MM.1S (cell line): ENCODE data around the gene MFSD2A.

Source experiments
- DNase-seq: peaks from one replicate; pipeline ENCODE4 v3.0.0-alpha.2; 2015
- H2AFZ ChIP-seq: fragments of 300-600 bp; sonication (generic); 2 replicates; pipeline ENCODE4 v1.6.0; 2016; ENCODE audit warnings: antibody characterized with exemption, low read length
- H3F3A ChIP-seq: fragments of 300-600 bp; sonication (generic); 2 replicates; pipeline ENCODE4 v1.6.1; 2016; ENCODE audit warnings: mild to moderate bottlenecking, antibody characterized with exemption, low read length, moderate library complexity, mixed read lengths; ENCODE audit not compliant: insufficient read depth
- H3K27ac ChIP-seq: fragments of 300-600 bp; sonication (generic); 2 replicates; pipeline ENCODE4 v1.5.1; 2016; ENCODE audit warnings: mild to moderate bottlenecking, low read length
- H3K27me3 ChIP-seq: fragments of 300-600 bp; sonication (generic); replicated peaks from 2 replicates; pipeline ENCODE4 v1.6.0; 2016; ENCODE audit warnings: low read length; ENCODE audit not compliant: insufficient read depth
- H3K36me3 ChIP-seq: fragments of 300-600 bp; sonication (generic); replicated peaks from 2 replicates; pipeline ENCODE4 v1.6.1; 2016; ENCODE audit warnings: mild to moderate bottlenecking, low read length, mixed read lengths; ENCODE audit not compliant: insufficient read depth
- H3K4me1 ChIP-seq: fragments of 300-600 bp; sonication (generic); 2 replicates; pipeline ENCODE4 v1.6.1; 2016; ENCODE audit warnings: low read length, mixed read lengths
- H3K4me2 ChIP-seq: fragments of 300-600 bp; sonication (generic); 2 replicates; pipeline ENCODE4 v1.6.0; 2016; ENCODE audit warnings: low read depth, low read length
- H3K4me3 ChIP-seq: fragments of 300-600 bp; sonication (generic); 2 replicates; pipeline ENCODE4 v1.5.1; 2016; ENCODE audit warnings: low read length, mixed read lengths
- H3K79me2 ChIP-seq: fragments of 300-600 bp; sonication (generic); 2 replicates; pipeline ENCODE4 v1.6.1; 2016; ENCODE audit warnings: mixed run types, low read length, mixed read lengths
- H3K9ac ChIP-seq: fragments of 300-600 bp; sonication (generic); 2 replicates; pipeline ENCODE4 v1.6.1; 2016; ENCODE audit warnings: low read length, mixed read lengths
- H3K9me2 ChIP-seq: fragments of 300-600 bp; sonication (generic); replicated peaks from 2 replicates; pipeline ENCODE4 v1.6.1; 2016; ENCODE audit warnings: mild to moderate bottlenecking, low read length, mixed read lengths; ENCODE audit not compliant: insufficient read depth
- H3K9me3 ChIP-seq: fragments of 300-600 bp; sonication (generic); replicated peaks from 2 replicates; pipeline ENCODE4 v1.6.1; 2016; ENCODE audit warnings: mild to moderate bottlenecking, low read length, mixed read lengths; ENCODE audit not compliant: insufficient read depth
- H4K20me1 ChIP-seq: fragments of 300-600 bp; sonication (generic); 2 replicates; pipeline ENCODE4 v1.6.1; 2016; ENCODE audit warnings: mild to moderate bottlenecking, low read length, moderate library complexity, mixed read lengths; ENCODE audit not compliant: insufficient read depth
- EZH2 ChIP-seq: fragments of 300-600 bp; sonication (generic); optimal IDR thresholded peaks from 2 replicates; pipeline ENCODE3; 2017; ENCODE audit warnings: low read depth, mild to moderate bottlenecking, antibody characterized with exemption, low read length, mixed read lengths
- EZH2phosphoT487 ChIP-seq: fragments of 300-600 bp; sonication (generic); IDR thresholded peaks from 2 replicates; pipeline ENCODE4 v1.6.1; 2018; ENCODE audit warnings: antibody characterized with exemption, low read length
- TF ChIP-seq, protein P1 (sequence below): fragments of 300-600 bp; sonication (generic); IDR thresholded peaks from 2 replicates; pipeline ENCODE4 v1.5.1; 2016; ENCODE audit warnings: antibody characterized with exemption, low read length, mixed read lengths

Gene MFSD2A

DNA sequence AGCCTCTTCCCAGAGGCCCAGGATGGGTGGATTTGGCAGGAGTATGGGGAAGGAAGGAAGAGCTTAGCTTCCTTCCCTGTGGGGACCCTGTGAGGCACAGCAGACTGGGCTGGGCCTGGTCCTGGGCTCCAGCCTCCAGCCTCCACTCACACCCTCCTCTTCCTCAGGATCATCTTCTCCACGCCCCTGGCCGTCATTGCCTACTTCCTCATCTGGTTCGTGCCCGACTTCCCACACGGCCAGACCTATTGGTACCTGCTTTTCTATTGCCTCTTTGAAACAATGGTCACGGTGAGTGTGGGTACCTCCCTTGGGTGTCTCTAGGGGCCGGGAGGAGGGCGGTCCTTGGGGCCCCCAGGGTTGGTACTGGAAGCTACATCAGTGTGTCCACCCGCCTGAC is 10.1 kb downstream of the MFSD2A start:
- TF ChIP-seq EZH2 (no peak), EZH2phosphoT487 (no peak)
- TF ChIP-seq, protein P1, sequence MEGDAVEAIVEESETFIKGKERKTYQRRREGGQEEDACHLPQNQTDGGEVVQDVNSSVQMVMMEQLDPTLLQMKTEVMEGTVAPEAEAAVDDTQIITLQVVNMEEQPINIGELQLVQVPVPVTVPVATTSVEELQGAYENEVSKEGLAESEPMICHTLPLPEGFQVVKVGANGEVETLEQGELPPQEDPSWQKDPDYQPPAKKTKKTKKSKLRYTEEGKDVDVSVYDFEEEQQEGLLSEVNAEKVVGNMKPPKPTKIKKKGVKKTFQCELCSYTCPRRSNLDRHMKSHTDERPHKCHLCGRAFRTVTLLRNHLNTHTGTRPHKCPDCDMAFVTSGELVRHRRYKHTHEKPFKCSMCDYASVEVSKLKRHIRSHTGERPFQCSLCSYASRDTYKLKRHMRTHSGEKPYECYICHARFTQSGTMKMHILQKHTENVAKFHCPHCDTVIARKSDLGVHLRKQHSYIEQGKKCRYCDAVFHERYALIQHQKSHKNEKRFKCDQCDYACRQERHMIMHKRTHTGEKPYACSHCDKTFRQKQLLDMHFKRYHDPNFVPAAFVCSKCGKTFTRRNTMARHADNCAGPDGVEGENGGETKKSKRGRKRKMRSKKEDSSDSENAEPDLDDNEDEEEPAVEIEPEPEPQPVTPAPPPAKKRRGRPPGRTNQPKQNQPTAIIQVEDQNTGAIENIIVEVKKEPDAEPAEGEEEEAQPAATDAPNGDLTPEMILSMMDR: no peak
- no peaks in the 10 kb centered on the region for H3K9me3 ChIP-seq
- H3K36me3 ChIP-seq: no peaks in the 10 kb centered on the region
- no peak overlapping the region for H3K4me2 ChIP-seq
- H3K79me2 ChIP-seq: peaks cover 5% of the 10 kb centered on the region; the same call in 1 of the 2 replicates
- no peaks in the 10 kb centered on the region for H3K27me3 ChIP-seq
- no peak overlapping the region for H3K27ac ChIP-seq
- H3K9ac ChIP-seq: no peak overlapping the region
- DNase-seq: no peak
- H3F3A ChIP-seq: no peaks in the 10 kb centered on the region
- peaks cover 10% of the 10 kb centered on the region for H3K4me1 ChIP-seq
- no peaks in the 10 kb centered on the region for H4K20me1 ChIP-seq
- H2AFZ ChIP-seq: no peak overlapping the region
- H3K4me3 ChIP-seq: no peak overlapping the region
- H3K9me2 ChIP-seq: no peaks in the 10 kb centered on the region

DNA sequence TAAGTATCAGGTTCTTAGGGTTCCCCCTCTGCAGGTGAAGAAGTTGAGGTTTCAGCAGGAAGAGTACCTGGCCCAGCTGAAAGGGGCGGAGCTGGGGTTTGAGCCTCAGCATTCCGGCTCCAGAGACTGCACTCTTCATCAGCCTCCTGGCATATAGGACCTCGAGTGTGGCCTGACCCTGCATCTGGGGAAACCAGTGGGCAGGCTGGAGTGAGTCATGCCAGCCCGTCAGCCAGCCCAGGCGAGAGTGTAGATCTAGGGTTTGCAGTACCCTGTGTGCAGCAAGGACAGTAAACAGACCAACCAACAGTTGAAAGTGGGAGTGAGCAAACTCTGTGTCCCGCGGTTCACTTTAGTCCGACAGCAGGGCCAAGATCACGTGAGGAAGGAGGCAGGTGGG is 14.1 kb downstream of the MFSD2A start:
- Histone ChIP-seq H3K36me3 (no peaks in the 10 kb centered on the region), H3K4me3 (no peak overlapping the region), H3K9me3 (no peaks in the 10 kb centered on the region), H3K9me2 (no peaks in the 10 kb centered on the region), H3F3A (no peaks in the 10 kb centered on the region), H3K4me2 (no peak overlapping the region), H3K27me3 (no peaks in the 10 kb centered on the region), H4K20me1 (no peaks in the 10 kb centered on the region), H3K9ac (no peak overlapping the region), H2AFZ (no peak overlapping the region), H3K27ac (no peak overlapping the region), H3K4me1 (no peaks in the 10 kb centered on the region), H3K79me2 (no peaks in the 10 kb centered on the region)
- no peak for DNase-seq
- TF ChIP-seq, protein P1: no peak
- TF ChIP-seq EZH2 (no peak), EZH2phosphoT487 (no peak)

DNA sequence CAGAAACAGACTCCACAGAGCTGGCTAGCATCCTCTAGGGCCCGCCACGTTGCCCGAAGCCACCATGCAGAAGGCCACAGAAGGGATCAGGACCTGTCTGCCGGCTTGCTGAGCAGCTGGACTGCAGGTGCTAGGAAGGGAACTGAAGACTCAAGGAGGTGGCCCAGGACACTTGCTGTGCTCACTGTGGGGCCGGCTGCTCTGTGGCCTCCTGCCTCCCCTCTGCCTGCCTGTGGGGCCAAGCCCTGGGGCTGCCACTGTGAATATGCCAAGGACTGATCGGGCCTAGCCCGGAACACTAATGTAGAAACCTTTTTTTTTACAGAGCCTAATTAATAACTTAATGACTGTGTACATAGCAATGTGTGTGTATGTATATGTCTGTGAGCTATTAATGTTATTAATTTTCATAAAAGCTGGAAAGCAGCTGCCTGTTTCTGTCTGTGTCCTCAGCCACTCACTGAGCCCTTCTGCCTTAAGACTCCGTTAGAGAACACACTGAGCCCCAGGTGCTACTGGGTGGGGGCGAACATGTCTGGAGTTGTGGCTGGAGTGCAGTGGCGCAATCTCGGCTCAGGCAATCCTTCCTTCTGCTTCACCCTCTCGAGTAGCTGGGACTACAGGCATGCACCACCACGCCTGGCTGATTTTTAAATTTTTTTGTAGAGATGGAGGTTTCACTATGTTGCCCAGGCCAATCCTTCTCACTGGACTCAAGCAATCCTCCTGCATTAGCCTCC is 14.8 kb downstream of the MFSD2A start:
- Histone ChIP-seq H3K4me3 (no peak overlapping the region), H3K36me3 (no peaks in the 10 kb centered on the region)

DNA sequence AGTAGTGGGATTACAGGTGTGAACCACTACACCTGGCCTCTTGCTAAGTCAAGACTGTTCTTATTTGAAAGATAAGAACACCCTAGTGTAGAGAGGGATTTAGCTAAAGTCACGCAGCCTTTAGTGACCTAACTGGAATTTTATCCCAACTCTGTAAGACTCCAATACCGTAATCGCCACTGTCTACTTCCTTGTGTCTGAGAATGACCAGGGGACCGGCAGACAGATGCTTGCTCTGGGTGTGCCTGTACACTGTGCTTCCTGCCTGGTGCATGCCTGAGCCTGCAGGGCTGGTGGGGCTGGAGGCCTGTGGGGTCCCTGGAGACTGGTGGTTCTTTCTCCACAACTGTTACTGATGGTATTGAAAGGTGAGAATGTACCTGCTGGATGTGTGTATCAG is 15.3 kb downstream of the MFSD2A start:
- H3K4me1 ChIP-seq: no peaks in the 10 kb centered on the region
- DNase-seq: no peak
- no peak overlapping the region for H3K4me2 ChIP-seq
- no peaks in the 10 kb centered on the region for H3K79me2 ChIP-seq
- no peaks in the 10 kb centered on the region for H3K9me2 ChIP-seq
- H3K9ac ChIP-seq: no peak overlapping the region
- no peaks in the 10 kb centered on the region for H3K27me3 ChIP-seq
- no peak overlapping the region for H3K4me3 ChIP-seq
- H4K20me1 ChIP-seq: no peaks in the 10 kb centered on the region
- H3K36me3 ChIP-seq: no peaks in the 10 kb centered on the region
- H3F3A ChIP-seq: no peaks in the 10 kb centered on the region
- TF ChIP-seq EZH2 (no peak), EZH2phosphoT487 (no peak)
- TF ChIP-seq, protein P1: no peak
- no peak overlapping the region for H2AFZ ChIP-seq
- H3K27ac ChIP-seq: no peak overlapping the region
- H3K9me3 ChIP-seq: no peaks in the 10 kb centered on the region

More for the DNA sequence above, 14.8 kb downstream of the MFSD2A start:
- Histone ChIP-seq H3K27me3 (no peaks in the 10 kb centered on the region), H3K27ac (no peak overlapping the region), H3K4me2 (no peak overlapping the region), H3K9ac (no peak overlapping the region), H3F3A (no peaks in the 10 kb centered on the region), H3K79me2 (no peaks in the 10 kb centered on the region), H4K20me1 (no peaks in the 10 kb centered on the region), H3K9me3 (no peaks in the 10 kb centered on the region), H3K4me1 (no peaks in the 10 kb centered on the region), H2AFZ (no peak overlapping the region), H3K9me2 (no peaks in the 10 kb centered on the region)
- DNase-seq: no peak
- no peak for TF ChIP-seq EZH2phosphoT487
- TF ChIP-seq EZH2: no peak
